SU-DHL-6 (cell line): ENCODE measurements around the gene CDK13.

ENCODE experiments used
- H2AFZ ChIP-seq: fragments of 200-600 bp; sonication (generic); 2 replicates; pipeline ENCODE4 v1.6.1; 2014; ENCODE audit warnings: low read depth, mild to moderate bottlenecking, moderate library complexity, mixed read lengths, antibody characterized with exemption, low read length; ENCODE audit not compliant: severe bottlenecking
- H3F3A ChIP-seq: fragments of 200-600 bp; shearing (Covaris generic); 2 replicates; pipeline ENCODE4 v1.6.0; 2016; ENCODE audit warnings: antibody characterized with exemption, mild to moderate bottlenecking; ENCODE audit not compliant: insufficient read depth
- H3K27ac ChIP-seq: fragments of 200-600 bp; sonication (generic); 2 replicates; pipeline ENCODE4 v1.5.1; 2016; ENCODE audit warnings: low read depth, mild to moderate bottlenecking, low read length, moderate library complexity, mixed read lengths
- H3K27me3 ChIP-seq: fragments of 200-600 bp; sonication (generic), shearing (Covaris generic); 2 replicates; pipeline ENCODE4 v1.6.0; 2014; ENCODE audit warnings: mild to moderate bottlenecking, low read length
- H3K36me3 ChIP-seq: fragments of 200-600 bp; sonication (generic); 2 replicates; pipeline ENCODE4 v1.6.1; 2014; ENCODE audit warnings: mild to moderate bottlenecking, low read length, mixed read lengths
- H3K4me2 ChIP-seq: fragments of 300-600, 200-600 bp; shearing (Covaris generic), sonication (generic); 2 replicates; pipeline ENCODE4 v1.6.0; 2014; ENCODE audit warnings: low read length, low read depth, mild to moderate bottlenecking; ENCODE audit not compliant: poor library complexity, severe bottlenecking
- H3K4me3 ChIP-seq: fragments of 200-600 bp; sonication (generic); 2 replicates; pipeline ENCODE4 v1.5.1; 2014; ENCODE audit warnings: antibody characterized with exemption, low read length, mild to moderate bottlenecking, mixed read lengths; ENCODE audit not compliant: insufficient read depth, poor library complexity, severe bottlenecking
- H3K79me2 ChIP-seq: fragments of 200-600 bp; sonication (generic); 2 replicates; pipeline ENCODE4 v1.6.1; 2014; ENCODE audit warnings: mild to moderate bottlenecking, low read length, moderate library complexity; ENCODE audit not compliant: insufficient read depth
- H3K9ac ChIP-seq: fragments of 200-600 bp; sonication (generic); 2 replicates; pipeline ENCODE4 v1.7.0; 2014; ENCODE audit warnings: mild to moderate bottlenecking, low read length
- H3K9me2 ChIP-seq: fragments of 200-600 bp; sonication (generic); replicated peaks from 2 replicates; pipeline ENCODE4 v1.6.1; 2014; ENCODE audit warnings: low read length; ENCODE audit not compliant: insufficient read depth
- H3K9me3 ChIP-seq: fragments of 200-600 bp; sonication (generic); 2 replicates; pipeline ENCODE4 v1.6.1; 2014; ENCODE audit warnings: low read length, mixed read lengths; ENCODE audit not compliant: insufficient read depth
- H4K20me1 ChIP-seq: fragments of 200-600 bp; sonication (generic); 2 replicates; pipeline ENCODE4 v1.6.1; 2014; ENCODE audit warnings: low read depth, mild to moderate bottlenecking, antibody characterized with exemption, low read length, moderate library complexity, mixed read lengths
- CTCF ChIP-seq: fragments of 200-600 bp; sonication (generic); IDR thresholded peaks from one replicate; pipeline ENCODE4 v1.5.1; 2017; ENCODE audit warnings: antibody characterized with exemption, mild to moderate bottlenecking, low read length, moderate library complexity; ENCODE audit not compliant: insufficient read depth, poor library complexity, severe bottlenecking
- EZH2phosphoT487 ChIP-seq: fragments of 200-600 bp; sonication (generic), shearing (Covaris generic); conservative IDR thresholded peaks from 2 replicates; pipeline ENCODE4 v1.6.1; 2018; ENCODE audit warnings: mild to moderate bottlenecking, antibody characterized with exemption, low read length, moderate library complexity, mixed read lengths

The CDK13 gene

DNA sequence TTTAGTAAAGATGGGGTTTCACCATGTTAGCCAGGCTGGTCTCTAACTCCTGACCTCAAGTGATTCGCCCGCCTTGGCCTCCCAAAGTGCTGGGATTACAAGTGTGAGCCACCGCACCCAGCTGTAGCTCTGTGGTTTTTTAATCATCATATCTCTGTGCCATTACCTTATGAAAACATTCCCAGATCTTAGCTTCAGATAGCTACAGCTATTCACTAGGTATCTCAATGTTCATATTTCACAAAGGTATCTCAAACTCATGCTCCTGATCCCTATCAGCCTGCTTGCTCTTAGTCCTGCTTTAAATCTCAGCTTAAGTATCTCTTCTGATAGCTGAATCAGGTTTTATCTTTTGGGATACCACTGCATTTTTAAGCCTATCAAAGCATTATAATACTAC is 74.8 kb downstream of the CDK13 start:
- Histone ChIP-seq H4K20me1 (no peaks in the 10 kb centered on the region), H3K27ac (no peak overlapping the region), H3K4me3 (no peak overlapping the region), H3K9ac (no peak overlapping the region), H2AFZ (no peak overlapping the region), H3K79me2 (no peaks in the 10 kb centered on the region), H3K27me3 (no peaks in the 10 kb centered on the region), H3K9me2 (no peaks in the 10 kb centered on the region), H3F3A (peaks cover 4% of the 10 kb centered on the region; the same call in 1 of the 2 replicates), H3K9me3 (no peaks in the 10 kb centered on the region), H3K4me2 (no peak overlapping the region), H3K36me3 (no peaks in the 10 kb centered on the region; the same call in 1 of the 2 replicates)
- TF ChIP-seq EZH2phosphoT487 (no peak), CTCF (no peak)

DNA sequence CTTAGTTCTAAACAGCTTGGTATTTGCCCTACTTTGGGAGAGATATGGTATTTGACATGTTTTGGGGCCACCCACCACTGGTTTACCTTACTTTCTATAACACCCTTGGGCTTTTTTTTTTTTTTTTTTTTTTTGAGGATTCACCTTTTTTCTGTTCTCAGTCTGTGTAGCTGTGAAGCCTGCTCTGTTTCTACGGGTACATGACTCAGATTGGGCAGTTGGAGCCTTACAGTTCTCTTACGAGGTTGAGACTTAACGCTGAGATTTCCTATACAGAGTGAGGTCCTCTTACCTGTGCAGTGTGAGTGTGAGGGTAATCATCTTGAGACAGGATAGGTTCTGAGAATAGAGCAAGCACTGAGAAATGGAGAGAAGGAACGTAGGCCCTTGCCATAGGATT is 77.5 kb downstream of the CDK13 start:
- no peaks in the 10 kb centered on the region for H3K9me2 ChIP-seq
- no peak for TF ChIP-seq CTCF
- TF ChIP-seq EZH2phosphoT487, result no peak
- no peaks in the 10 kb centered on the region for H3K27me3 ChIP-seq
- no peak overlapping the region for H3K4me3 ChIP-seq
- H3K36me3 ChIP-seq, result no peaks in the 10 kb centered on the region; the same call in 1 of the 2 replicates
- H3K4me2 ChIP-seq, result no peak overlapping the region
- no peak overlapping the region for H3K9ac ChIP-seq
- no peak overlapping the region for H2AFZ ChIP-seq
- no peaks in the 10 kb centered on the region for H3K9me3 ChIP-seq
- H3K79me2 ChIP-seq, result peaks cover 2% of the 10 kb centered on the region; the same call in 1 of the 2 replicates
- H3K27ac ChIP-seq, result no peak overlapping the region
- no peaks in the 10 kb centered on the region for H4K20me1 ChIP-seq
- no peaks in the 10 kb centered on the region for H3F3A ChIP-seq

GRCh38 chr7:40033826-40034225 is 83.8 kb downstream of the CDK13 start:
- Histone ChIP-seq H3K9me2 (no peaks in the 10 kb centered on the region), H4K20me1 (0 out of 2 replicates have a peak, but pooled peaks cover 4% of the 10 kb centered on the region)

More at GRCh38 chr7:40033826-40034225, 83.8 kb downstream of the CDK13 start:
- peaks cover 28% of the 10 kb centered on the region for H3K79me2 ChIP-seq
- TF ChIP-seq CTCF (no peak), EZH2phosphoT487 (no peak)
- no peak overlapping the region for H3K9ac ChIP-seq
- peaks cover 6% of the 10 kb centered on the region; the same call in 1 of the 2 replicates for H3F3A ChIP-seq
- no peak overlapping the region for H3K4me3 ChIP-seq
- H2AFZ ChIP-seq, result no peak overlapping the region
- H3K27me3 ChIP-seq, result no peaks in the 10 kb centered on the region
- peaks cover 4% of the 10 kb centered on the region; the same call in 1 of the 2 replicates for H3K36me3 ChIP-seq
- H3K27ac ChIP-seq, result no peak overlapping the region
- no peak overlapping the region for H3K4me2 ChIP-seq
- no peaks in the 10 kb centered on the region for H3K9me3 ChIP-seq
